HG03139 (cell line): ENCODE measurements around the gene CDK16.

Experiments
- ATAC-seq: cut with Tn5 transposase; IDR thresholded peaks from one replicate; pipeline ENCODE4 v1.9.1; 2021; ENCODE audit not compliant: unreplicated experiment

The CDK16 gene

GRCh38 chrX:47218280-47218919 lies at the start of gene CDK16:
Gene CDK16 (plus strand): TSS chrX:47218681. CDS start chrX:47223558, 4,877 bp downstream.
- peak; percentile 21 for ATAC-seq

GRCh38 chrX:47169273-47169672 lies 49.2 kb upstream of the CDK16 start:
- no peak for ATAC-seq

GRCh38 chrX:47169726-47170515 lies 48.6 kb upstream of the CDK16 start:
- ATAC-seq, result no peak

GRCh38 chrX:47170861-47171692 lies 47.4 kb upstream of the CDK16 start:
- ATAC-seq, result no peak

- no peak for ATAC-seq
Observed at GRCh38 chrX:47171996-47172395, 46.5 kb upstream of the CDK16 start.

- ATAC-seq, result no peak
Observed at GRCh38 chrX:47172549-47172948, 45.9 kb upstream of the CDK16 start.

GRCh38 chrX:47172971-47173792 lies 45.3 kb upstream of the CDK16 start:
- no peak for ATAC-seq

- no peak for ATAC-seq
Observed at GRCh38 chrX:47174376-47174775, 44.1 kb upstream of the CDK16 start.

GRCh38 chrX:47174846-47175587 lies 43.5 kb upstream of the CDK16 start:
- ATAC-seq, result no peak

GRCh38 chrX:47175588-47175980 lies 42.9 kb upstream of the CDK16 start:
- ATAC-seq, result no peak

- no peak for ATAC-seq
Observed at GRCh38 chrX:47176101-47176740, 42.3 kb upstream of the CDK16 start.

GRCh38 chrX:47177079-47177478 lies 41.4 kb upstream of the CDK16 start:
- ATAC-seq, result no peak

GRCh38 chrX:47178337-47178736 lies 40.1 kb upstream of the CDK16 start:
- ATAC-seq, result no peak

- no peak for ATAC-seq
Observed at GRCh38 chrX:47179221-47179927, 39.1 kb upstream of the CDK16 start.

GRCh38 chrX:47179928-47180255 lies 38.6 kb upstream of the CDK16 start:
- no peak for ATAC-seq

- ATAC-seq, result no peak
Observed at GRCh38 chrX:47180346-47180745, 38.1 kb upstream of the CDK16 start.

GRCh38 chrX:47181301-47181700 lies 37.2 kb upstream of the CDK16 start:
- no peak for ATAC-seq

GRCh38 chrX:47182106-47182700 lies 36.3 kb upstream of the CDK16 start:
- ATAC-seq, result no peak

GRCh38 chrX:47184486-47184885 lies 34.0 kb upstream of the CDK16 start:
- no peak for ATAC-seq
